Measurements from ENCODE around the gene PRKN. TPM values are rescaled to one million over a fixed set of nuclear protein-coding genes. Genes with fewer than 3 reads are reported as not detected.

PRKN gene
- total and polyA plus RNA-seq, 10 donors, result 0.23 to 14.1 (median 7.0) TPM

DNA sequence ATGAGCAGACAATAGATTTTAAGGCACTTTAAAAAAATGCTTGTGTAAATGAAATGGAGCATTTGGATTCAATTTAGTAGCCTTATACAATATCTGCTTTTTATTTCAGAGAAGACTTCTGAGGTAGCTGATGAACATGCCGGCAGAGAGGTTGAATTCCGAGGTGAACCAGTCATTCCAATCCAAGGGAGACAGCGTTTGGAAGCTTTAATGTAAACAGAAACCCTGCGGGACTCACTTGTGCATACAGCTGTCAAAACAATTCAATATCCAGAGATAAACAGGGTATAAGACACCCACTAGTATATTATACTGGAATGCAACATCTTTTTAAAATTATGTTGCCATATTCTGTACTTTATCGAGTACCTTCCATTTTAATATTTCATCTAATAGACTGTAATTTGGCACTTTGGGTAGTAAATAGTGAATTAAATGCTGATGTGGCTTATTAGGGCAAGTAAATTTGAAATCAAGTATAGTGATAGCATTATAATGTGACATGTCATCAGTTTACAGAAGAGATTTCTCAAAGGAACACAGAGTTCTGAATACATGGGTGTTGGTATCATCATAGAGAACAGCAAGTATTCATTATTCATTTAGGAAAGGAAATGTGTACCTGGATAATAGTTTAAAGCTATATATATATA is 347.7 kb downstream of the PRKN start:
- 73 to 86% (median 80%) methylated on average over 5 of the region's 5 CpGs for WGBS, 5 donors
- no peak overlapping the region for H3K27ac ChIP-seq
- no peaks in the 10 kb centered on the region for H3K36me3 ChIP-seq
- H3K9me3 ChIP-seq, result peaks cover 0 to 4% (median 0%) of the 10 kb centered on the region in 8 donors
- TF ChIP-seq, protein P1, sequence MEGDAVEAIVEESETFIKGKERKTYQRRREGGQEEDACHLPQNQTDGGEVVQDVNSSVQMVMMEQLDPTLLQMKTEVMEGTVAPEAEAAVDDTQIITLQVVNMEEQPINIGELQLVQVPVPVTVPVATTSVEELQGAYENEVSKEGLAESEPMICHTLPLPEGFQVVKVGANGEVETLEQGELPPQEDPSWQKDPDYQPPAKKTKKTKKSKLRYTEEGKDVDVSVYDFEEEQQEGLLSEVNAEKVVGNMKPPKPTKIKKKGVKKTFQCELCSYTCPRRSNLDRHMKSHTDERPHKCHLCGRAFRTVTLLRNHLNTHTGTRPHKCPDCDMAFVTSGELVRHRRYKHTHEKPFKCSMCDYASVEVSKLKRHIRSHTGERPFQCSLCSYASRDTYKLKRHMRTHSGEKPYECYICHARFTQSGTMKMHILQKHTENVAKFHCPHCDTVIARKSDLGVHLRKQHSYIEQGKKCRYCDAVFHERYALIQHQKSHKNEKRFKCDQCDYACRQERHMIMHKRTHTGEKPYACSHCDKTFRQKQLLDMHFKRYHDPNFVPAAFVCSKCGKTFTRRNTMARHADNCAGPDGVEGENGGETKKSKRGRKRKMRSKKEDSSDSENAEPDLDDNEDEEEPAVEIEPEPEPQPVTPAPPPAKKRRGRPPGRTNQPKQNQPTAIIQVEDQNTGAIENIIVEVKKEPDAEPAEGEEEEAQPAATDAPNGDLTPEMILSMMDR (IDR thresholded peaks at IDR 0.05 in 8 of 11, conservative IDR thresholded peaks at IDR 0.05 in 3 of 11), result no peak
- no peak for TF ChIP-seq POLR2AphosphoS5 (IDR thresholded peaks at IDR 0.05)
- TF ChIP-seq POLR2A (IDR thresholded peaks at IDR 0.05), result no peak
- H3K27me3 ChIP-seq (replicated peaks in 1 of 7), result no peaks in the 10 kb centered on the region
- no peak overlapping the region for H3K4me3 ChIP-seq
- H3K4me1 ChIP-seq, result no peaks in the 10 kb centered on the region
- intact Hi-C loops (cut with DNase I; ENCODE audit: low total_unique reads), result no loop called here
- DNase-seq, result no peak

GRCh38 chr6:162377735-162378134 is 349.8 kb downstream of the PRKN start:
- 80 to 87% (median 84%) methylated on average over 7 of the region's 7 CpGs for WGBS, 5 donors
- Histone ChIP-seq H3K9me3 (peaks cover 0 to 4% (median 0%) of the 10 kb centered on the region in 8 donors), H3K36me3 (no peaks in the 10 kb centered on the region), H3K4me1 (no peaks in the 10 kb centered on the region), H3K27me3 (replicated peaks in 1 of 7) (no peaks in the 10 kb centered on the region), H3K4me3 (no peak overlapping the region), H3K27ac (no peak overlapping the region)
- DNase-seq, result no peak
- no peak for TF ChIP-seq POLR2A (IDR thresholded peaks at IDR 0.05)
- TF ChIP-seq, protein P1 (IDR thresholded peaks at IDR 0.05 in 8 of 11, conservative IDR thresholded peaks at IDR 0.05 in 3 of 11), result no peak
- TF ChIP-seq POLR2AphosphoS5 (IDR thresholded peaks at IDR 0.05), result no peak
- intact Hi-C loops (cut with DNase I; ENCODE audit: low total_unique reads), result no loop called here

- Histone ChIP-seq H3K27ac (no peak overlapping the region), H3K4me3 (no peak overlapping the region), H3K36me3 (no peaks in the 10 kb centered on the region), H3K9me3 (peaks cover 0 to 4% (median 0%) of the 10 kb centered on the region in 8 donors), H3K27me3 (replicated peaks in 1 of 7) (no peaks in the 10 kb centered on the region), H3K4me1 (no peaks in the 10 kb centered on the region)
- intact Hi-C loops (cut with DNase I; ENCODE audit: low total_unique reads), result no loop called here
- TF ChIP-seq POLR2A (IDR thresholded peaks at IDR 0.05), result no peak
- TF ChIP-seq, protein P1 (IDR thresholded peaks at IDR 0.05 in 8 of 11, conservative IDR thresholded peaks at IDR 0.05 in 3 of 11), result no peak
- TF ChIP-seq POLR2AphosphoS5 (IDR thresholded peaks at IDR 0.05), result no peak
- WGBS, 5 donors, result 63 to 88% (median 82%) methylated on average over 2 of the region's 2 CpGs
- DNase-seq, result no peak
These were observed 353.7 kb downstream of the PRKN start for GRCh38 chr6:162373868-162374267.

GRCh38 chr6:162373192-162373591 is 354.4 kb downstream of the PRKN start:
- 74 to 86% (median 79%) methylated on average over 2 of the region's 2 CpGs for WGBS, 5 donors
- Histone ChIP-seq H3K27ac (no peak overlapping the region), H3K4me3 (no peak overlapping the region), H3K27me3 (replicated peaks in 1 of 7) (no peaks in the 10 kb centered on the region), H3K36me3 (no peaks in the 10 kb centered on the region), H3K4me1 (no peaks in the 10 kb centered on the region), H3K9me3 (peaks cover 0 to 4% (median 0%) of the 10 kb centered on the region in 8 donors)
- no peak for DNase-seq
- intact Hi-C loops (cut with DNase I; ENCODE audit: low total_unique reads), result no loop called here
- TF ChIP-seq POLR2AphosphoS5 (IDR thresholded peaks at IDR 0.05) (no peak), POLR2A (IDR thresholded peaks at IDR 0.05) (no peak)
- TF ChIP-seq, protein P1 (IDR thresholded peaks at IDR 0.05 in 8 of 11, conservative IDR thresholded peaks at IDR 0.05 in 3 of 11), result no peak
